Gastrocnemius medialis (tissue), 4 donors: ENCODE results near the gene TH. TPM values are rescaled to one million over a fixed set of nuclear protein-coding genes. Genes with fewer than 3 reads are reported as not detected.

Experiments used
- ATAC-seq, 2 donors: fragments of 150-250 bp; one replicate each; pipeline ENCODE4 v1.9.1; 2016
- DNase-seq, 2 donors: peaks; one replicate each; pipeline ENCODE4 v3.0.0-alpha.2; 2019
- H3K27ac ChIP-seq, 4 donors: fragments of 200-600 bp; sonication (generic); 1 replicate in 1 of 4; 2 replicates in 3 of 4; pipeline ENCODE4 v1.5.1; 2016 to 2018; ENCODE audit warnings: mild to moderate bottlenecking in 2 of 4, moderate library complexity in 1 of 4
- H3K27me3 ChIP-seq, 3 donors: fragments of 200-600 bp; sonication (generic) in 2 of 3; 1 replicate in 1 of 3; 2 replicates in 2 of 3; pipeline versions ENCODE4 v1.5.1 to v1.6.0; 2016 to 2019; ENCODE audit warnings: mild to moderate bottlenecking in 1 of 3, moderate library complexity in 1 of 3
- H3K36me3 ChIP-seq, 2 donors: fragments of 200-600 bp; sonication (generic) in 1 of 2; one replicate each; pipeline ENCODE4 v1.5.1; 2017 to 2018
- H3K4me1 ChIP-seq, 2 donors: fragments of 200-600 bp; sonication (generic) in 1 of 2; one replicate each; pipeline ENCODE4 v1.5.1; 2016 to 2017; ENCODE audit warnings: mild to moderate bottlenecking in 2 of 2
- H3K4me3 ChIP-seq, 4 donors: fragments of 200-600 bp; sonication (generic) in 3 of 4; 1 replicate in 1 of 4; 2 replicates in 3 of 4; pipeline ENCODE4 v1.5.1; 2016 to 2019; ENCODE audit warnings: mild to moderate bottlenecking in 2 of 4
- H3K9me3 ChIP-seq, 3 donors: fragments of 200-600 bp; sonication (generic) in 2 of 3; 1 replicate in 1 of 3; 2 replicates in 2 of 3; pipeline ENCODE4 v1.5.1; 2016 to 2019
- CTCF ChIP-seq, 5 experiments: fragments of 450-650 bp in 3 of 5; fragments of 200-600 bp in 2 of 5; sonication (generic) in 2 of 5; IDR thresholded peaks in 4 of 5; conservative IDR thresholded peaks in 1 of 5; 1 replicate in 4 of 5; 2 replicates in 1 of 5; pipeline ENCODE4 v1.5.1; 2016 to 2019; ENCODE audit warnings: antibody characterized with exemption in 5 of 5, mild to moderate bottlenecking in 3 of 5, moderate library complexity in 3 of 5
- POLR2A ChIP-seq, 2 donors: fragments of 450-650 bp; IDR thresholded peaks; one replicate each; pipeline ENCODE4 v1.6.1; 2017; ENCODE audit warnings: antibody characterized with exemption in 2 of 2, mild to moderate bottlenecking in 2 of 2, moderate library complexity in 2 of 2
- in situ Hi-C, 4 donors: fragments of 200-750 bp; cut with MboI; loops; one replicate each; pipeline versions ENCODE4 v1.15.0 to v1.8.0; 2017; ENCODE audit warnings: low sequenced_read_pairs in 4 of 4
- intact Hi-C: fragments of 100-400 bp; cut with DNase I; formaldehyde crosslinking; loops from one replicate; pipeline ENCODE4 v1.15.1; 2023; ENCODE audit warnings: low total_unique reads
- microRNA counts, 2 donors: library from miRNA; unstranded; fragments of <30 nt; microRNA quantifications; one replicate each; lab custom pipeline; 2016
- microRNA-seq, 2 donors: library from miRNA; unstranded; fragments of <30 nt; microRNA quantifications; one replicate each; pipeline ENCODE4, GENCODE V29; 2016; ENCODE audit warnings: borderline replicate concordance in 2 of 2
- total RNA-seq, 4 donors: library from RNA; depleted of rRNA; stranded (reverse); fragments of >200 nt; gene quantifications; one replicate each; pipeline versions ENCODE4 v1.1.0 to v1.2.3, GENCODE V29; 2016

TH gene
- total RNA-seq, 4 donors from 2014 or later = not detected

GRCh38 chr11:2118677-2119076 is 52.9 kb downstream of the TH start:
- Histone ChIP-seq H3K4me3 (no peak overlapping the region), H3K9me3 (no peaks in the 10 kb centered on the region), H3K36me3 (no peaks in the 10 kb centered on the region), H3K27ac (no peak overlapping the region), H3K27me3 (peaks cover 0 to 12% (median 4%) of the 10 kb centered on the region in 3 donors), H3K4me1 (no peaks in the 10 kb centered on the region)
- in situ Hi-C loops = no loop called here
- TF ChIP-seq POLR2A (IDR thresholded peaks at IDR 0.05) (no peak), CTCF (IDR thresholded peaks at IDR 0.05 in 4 of 5, conservative IDR thresholded peaks at IDR 0.05 in 1 of 5) (no peak)
- intact Hi-C loops = no loop called here
- DNase-seq = no peak
- ATAC-seq = no peak

GRCh38 chr11:2116680-2117079 is 54.9 kb downstream of the TH start:
- no peak for DNase-seq
- in situ Hi-C loops = no loop called here
- no peak for TF ChIP-seq CTCF (IDR thresholded peaks at IDR 0.05 in 4 of 5, conservative IDR thresholded peaks at IDR 0.05 in 1 of 5)
- no peak for TF ChIP-seq POLR2A (IDR thresholded peaks at IDR 0.05)

GRCh38 chr11:2115308-2115707 is 56.3 kb downstream of the TH start:
- Histone ChIP-seq H3K4me3 (no peak overlapping the region), H3K36me3 (no peaks in the 10 kb centered on the region), H3K9me3 (no peaks in the 10 kb centered on the region), H3K4me1 (no peaks in the 10 kb centered on the region), H3K27ac (no peak overlapping the region), H3K27me3 (no peaks in the 10 kb centered on the region)
- ATAC-seq (no peak), DNase-seq (no peak)
- intact Hi-C loops (no loop called here), in situ Hi-C loops (no loop called here)
- TF ChIP-seq CTCF (IDR thresholded peaks at IDR 0.05 in 4 of 5, conservative IDR thresholded peaks at IDR 0.05 in 1 of 5) = no peak
- TF ChIP-seq POLR2A (IDR thresholded peaks at IDR 0.05) = no peak

More at GRCh38 chr11:2116680-2117079, 54.9 kb downstream of the TH start:
- no peak for ATAC-seq
- Histone ChIP-seq H3K9me3 (no peaks in the 10 kb centered on the region), H3K27ac (no peak overlapping the region), H3K4me1 (no peaks in the 10 kb centered on the region), H3K27me3 (peaks cover 0 to 5% (median 2%) of the 10 kb centered on the region in 3 donors), H3K36me3 (no peaks in the 10 kb centered on the region), H3K4me3 (no peak overlapping the region)
- intact Hi-C loops = no loop called here

GRCh38 chr11:2114430-2115241 is 57.0 kb downstream of the TH start:
- intact Hi-C loops = no loop called here
- no peak for DNase-seq
- TF ChIP-seq CTCF (IDR thresholded peaks at IDR 0.05 in 4 of 5, conservative IDR thresholded peaks at IDR 0.05 in 1 of 5) (no peak), POLR2A (IDR thresholded peaks at IDR 0.05) (no peak)

More at GRCh38 chr11:2114430-2115241, 57.0 kb downstream of the TH start:
- Histone ChIP-seq H3K4me1 (peaks cover 0 to 2% of the 10 kb centered on the region in 2 donors), H3K27me3 (no peaks in the 10 kb centered on the region), H3K9me3 (no peaks in the 10 kb centered on the region), H3K4me3 (no peak overlapping the region), H3K36me3 (no peaks in the 10 kb centered on the region), H3K27ac (no peak overlapping the region)
- no peak for ATAC-seq
- in situ Hi-C loops = no loop called here

MicroRNAs encoded within 50 kb of the gene (microRNA counts, 767-probe panel; counts per million panel counts)
- microRNA hsa-miR-483-3p (lab: Ali Mortazavi, UCI) = 356 to 448 counts per million in 2 donors
- 356 to 448 counts per million in 2 donors for microRNA hsa-miR-483-5p (lab: Ali Mortazavi, UCI)

Small RNA genes within 50 kb of the gene (microRNA-seq; reads per million reads assigned to microRNA genes)
- gene MIR4686 (0 reads per million in 2 donors), gene MIR483 (151 to 258 reads per million in 2 donors)

Other genes with a start within 250 kb of the TH start
- 100 to 1,000 TPM; 128 to 243 (median 187) TPM for gene MRPL23, start 224.5 kb downstream of the TH start, total RNA-seq
- 1,000 to 10,000 TPM; 1,088 to 2,877 (median 2,059) TPM for gene H19, start 174.0 kb downstream of the TH start, total RNA-seq
- gene IGF2, start 32.4 kb downstream of the TH start, total RNA-seq = 10 to 100 TPM; 21.6 to 42.4 (median 29.2) TPM
- gene INS, start 10.6 kb downstream of the TH start, total RNA-seq = not detected
- gene ASCL2, start 98.8 kb upstream of the TH start, total RNA-seq = not detected
- under 1 TPM in 1 of 4 donors, not detected in 3; 0.10 TPM for gene C11orf21, start 130.1 kb upstream of the TH start, total RNA-seq
- not detected for gene TSPAN32, start 130.2 kb upstream of the TH start, total RNA-seq
- gene CD81, start 205.5 kb upstream of the TH start, total RNA-seq = 10 to 100 TPM; 54.5 to 87.0 (median 66.8) TPM
- gene TSSC4, start 228.9 kb upstream of the TH start, total RNA-seq = 10 to 100 TPM; 53.4 to 92.5 (median 76.8) TPM